Measurements from ENCODE around the gene B4GALNT3.

The B4GALNT3 gene

DNA sequence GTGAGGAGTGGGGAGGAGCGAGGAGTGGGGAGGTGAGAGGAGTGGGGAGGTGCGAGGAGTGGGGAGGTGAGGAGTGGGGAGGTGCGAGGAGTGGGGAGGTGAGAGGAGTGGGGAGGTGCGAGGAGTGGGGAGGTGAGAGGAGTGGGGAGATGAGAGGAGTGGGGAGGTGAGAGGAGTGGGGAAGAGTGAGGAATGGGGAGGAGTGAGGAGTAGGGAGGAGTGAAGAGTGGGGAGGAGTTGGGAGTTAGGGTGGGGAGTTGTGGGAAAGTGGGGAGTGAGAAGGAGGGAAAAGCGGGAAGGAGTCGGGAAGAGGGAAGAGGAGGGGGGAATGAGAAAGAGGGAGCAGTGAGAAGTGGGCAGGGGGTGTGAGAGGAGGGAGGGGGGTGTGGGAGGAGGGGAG lies 86.1 kb downstream of the B4GALNT3 start:
- Mint-ChIP-seq H3K9me3 (no peaks in the 10 kb centered on the region), H3K36me3 (ENCODE audit: low read depth) (no peaks in the 10 kb centered on the region), H3K4me1 (ENCODE audit: low read depth) (peaks cover 8% of the 10 kb centered on the region), H3K27me3 (peaks cover 18% of the 10 kb centered on the region), H3K27ac (no peak overlapping the region), H3K4me3 (no peak overlapping the region)
- no peak for DNase-seq

DNA sequence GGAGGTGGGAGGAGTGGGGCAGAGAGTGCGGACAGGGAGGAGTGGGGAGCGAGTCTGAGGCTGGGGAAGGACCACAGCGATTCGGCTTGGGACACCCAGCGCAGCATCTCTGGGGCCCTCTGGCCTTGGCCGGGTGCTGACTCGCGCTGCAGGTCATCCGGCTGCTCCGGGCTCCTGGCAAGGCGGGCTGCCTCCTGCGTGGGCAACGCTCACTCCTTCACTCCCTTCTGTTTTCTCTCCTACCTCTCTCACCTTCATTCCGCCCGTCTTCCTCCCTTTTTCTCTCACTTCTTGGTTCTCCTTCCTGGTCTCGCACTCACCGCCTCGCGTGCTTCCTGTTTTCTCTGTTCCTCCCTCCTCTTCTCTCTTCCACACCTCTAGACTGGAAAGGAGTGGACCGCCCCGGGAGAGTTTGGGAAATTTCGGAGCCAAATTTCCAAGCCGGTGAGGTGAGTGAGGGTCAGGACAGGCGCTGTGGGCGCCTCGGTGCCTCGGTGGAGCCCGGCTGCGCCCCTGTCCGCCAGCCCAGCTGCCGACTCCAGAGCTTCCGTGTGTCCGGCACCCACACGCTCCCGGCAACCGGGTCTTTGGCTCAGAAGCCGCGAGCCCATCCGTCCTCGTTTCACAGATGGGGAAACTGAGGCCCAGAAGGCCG lies 86.7 kb downstream of the B4GALNT3 start:
- no peaks in the 10 kb centered on the region for H3K36me3 Mint-ChIP-seq (ENCODE audit: low read depth)
- no peak overlapping the region for H3K4me3 Mint-ChIP-seq
- DNase-seq: no peak
- peaks cover 18% of the 10 kb centered on the region for H3K27me3 Mint-ChIP-seq
- H3K4me1 Mint-ChIP-seq (ENCODE audit: low read depth): peaks cover 9% of the 10 kb centered on the region
- H3K27ac Mint-ChIP-seq: no peak overlapping the region
- H3K9me3 Mint-ChIP-seq: no peaks in the 10 kb centered on the region

DNA sequence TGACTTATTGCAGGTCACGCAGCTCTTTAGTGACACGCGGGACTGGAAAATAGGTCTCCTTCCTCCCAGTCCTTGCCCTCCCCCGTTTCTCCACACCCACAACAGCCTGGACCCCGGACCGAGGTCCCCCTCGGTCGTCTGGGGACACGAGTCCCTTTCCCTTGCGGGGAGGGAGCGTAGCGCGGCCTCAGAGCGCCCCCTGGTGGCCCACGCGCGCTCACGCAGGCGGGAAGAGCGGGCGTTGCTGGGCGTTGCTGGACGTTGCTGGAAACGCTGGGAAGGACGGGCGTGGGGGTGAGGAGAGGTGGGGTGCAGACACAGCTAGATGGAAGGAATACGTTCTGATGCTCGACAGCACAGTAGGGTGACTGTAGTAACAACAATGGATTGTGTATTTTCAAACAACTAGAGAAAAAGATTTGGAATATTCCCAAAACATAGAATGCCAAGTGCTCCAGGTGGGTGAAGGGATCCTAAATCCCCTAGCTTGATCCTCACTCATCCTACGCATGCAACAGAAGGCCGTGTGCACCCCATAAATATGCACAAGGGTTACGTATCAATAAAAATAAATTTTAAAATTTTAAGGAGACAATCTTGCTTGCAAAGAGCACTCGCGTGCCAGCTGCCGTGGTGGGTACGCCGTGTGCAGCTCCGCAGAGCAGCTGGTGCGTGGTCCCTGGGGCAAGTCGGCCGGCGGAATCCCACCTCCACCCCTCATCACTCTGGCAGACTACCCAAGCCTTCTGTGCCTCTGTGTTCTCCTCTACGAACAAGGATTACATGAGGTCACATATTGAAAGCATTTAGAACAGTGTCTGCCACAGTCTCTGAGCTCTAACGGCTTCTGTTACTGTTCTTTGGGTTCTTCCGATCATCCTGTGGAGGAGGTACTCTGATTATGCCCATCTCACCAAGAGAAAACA lies 87.4 kb downstream of the B4GALNT3 start:
- Mint-ChIP-seq H3K27ac (no peak overlapping the region), H3K36me3 (ENCODE audit: low read depth) (no peaks in the 10 kb centered on the region), H3K9me3 (no peaks in the 10 kb centered on the region), H3K4me1 (ENCODE audit: low read depth) (peaks cover 17% of the 10 kb centered on the region), H3K27me3 (peaks cover 18% of the 10 kb centered on the region), H3K4me3 (no peak overlapping the region)
- peak; percentile 83 for DNase-seq

DNA sequence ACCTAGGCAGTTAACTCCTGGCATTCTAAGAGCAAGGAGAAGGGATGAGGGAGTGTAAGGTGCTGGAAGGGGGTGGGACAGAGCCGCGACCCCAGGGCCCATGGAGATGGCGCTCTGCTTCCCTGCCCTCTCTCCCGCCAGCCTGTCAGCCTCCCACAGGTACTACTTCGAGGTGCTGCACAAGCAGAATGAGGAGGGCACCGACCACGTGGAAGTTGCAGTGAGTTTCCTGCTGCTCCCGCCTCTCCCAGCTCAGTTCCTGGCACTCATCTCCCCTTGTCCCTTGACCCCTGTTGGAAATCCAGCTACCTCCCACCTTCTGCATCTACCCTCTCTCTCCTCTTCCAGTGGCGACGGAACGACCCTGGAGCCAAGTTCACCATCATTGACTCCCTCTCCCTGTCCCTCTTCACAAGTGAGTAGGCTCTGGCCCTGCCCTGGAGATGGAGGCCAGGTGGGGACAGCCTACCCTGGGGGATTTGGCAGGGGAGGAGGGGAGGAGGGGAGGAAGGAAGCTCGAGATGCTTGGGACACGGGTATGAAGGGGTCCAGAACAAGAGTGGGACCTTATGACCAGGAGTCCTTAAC lies 88.2 kb downstream of the B4GALNT3 start:
- Mint-ChIP-seq H3K27me3 (peaks cover 18% of the 10 kb centered on the region), H3K9me3 (no peaks in the 10 kb centered on the region), H3K4me3 (no peak overlapping the region), H3K36me3 (ENCODE audit: low read depth) (no peaks in the 10 kb centered on the region), H3K27ac (no peak overlapping the region), H3K4me1 (ENCODE audit: low read depth) (peaks cover 25% of the 10 kb centered on the region)
- DNase-seq: no peak

DNA sequence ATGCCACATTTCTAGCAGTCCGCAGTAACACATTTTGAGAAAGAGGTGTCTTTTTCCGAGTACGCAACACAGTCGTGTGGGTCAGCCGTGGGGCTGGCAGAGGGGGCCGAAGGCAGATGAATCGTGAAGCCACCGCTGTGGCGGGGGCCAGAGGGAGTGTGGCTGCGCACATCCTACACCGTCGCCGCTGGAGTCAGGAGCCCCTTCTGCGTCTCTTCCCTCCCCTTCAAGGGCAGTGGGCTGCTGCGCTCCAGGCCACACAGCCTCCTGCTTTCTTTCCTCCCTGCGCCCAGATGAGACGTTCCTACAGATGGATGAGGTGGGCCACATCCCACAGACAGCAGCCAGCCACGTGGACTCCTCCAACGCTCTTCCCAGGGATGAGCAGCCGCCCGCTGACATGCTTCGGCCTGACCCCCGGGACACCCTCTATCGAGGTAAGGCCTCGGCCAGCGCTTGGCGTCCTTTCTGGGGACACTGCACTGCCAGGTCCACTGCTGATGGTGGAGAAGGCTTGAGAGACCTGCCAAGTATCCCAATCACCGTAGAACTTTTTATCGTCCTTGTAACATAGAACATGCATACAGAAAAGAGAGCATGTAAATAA lies 89.8 kb downstream of the B4GALNT3 start:
- no peak for DNase-seq
- Mint-ChIP-seq H3K4me1 (ENCODE audit: low read depth) (peaks cover 37% of the 10 kb centered on the region), H3K36me3 (ENCODE audit: low read depth) (peaks cover 10% of the 10 kb centered on the region), H3K4me3 (no peak overlapping the region), H3K27ac (no peak overlapping the region), H3K9me3 (no peaks in the 10 kb centered on the region), H3K27me3 (peaks cover 14% of the 10 kb centered on the region)

DNA sequence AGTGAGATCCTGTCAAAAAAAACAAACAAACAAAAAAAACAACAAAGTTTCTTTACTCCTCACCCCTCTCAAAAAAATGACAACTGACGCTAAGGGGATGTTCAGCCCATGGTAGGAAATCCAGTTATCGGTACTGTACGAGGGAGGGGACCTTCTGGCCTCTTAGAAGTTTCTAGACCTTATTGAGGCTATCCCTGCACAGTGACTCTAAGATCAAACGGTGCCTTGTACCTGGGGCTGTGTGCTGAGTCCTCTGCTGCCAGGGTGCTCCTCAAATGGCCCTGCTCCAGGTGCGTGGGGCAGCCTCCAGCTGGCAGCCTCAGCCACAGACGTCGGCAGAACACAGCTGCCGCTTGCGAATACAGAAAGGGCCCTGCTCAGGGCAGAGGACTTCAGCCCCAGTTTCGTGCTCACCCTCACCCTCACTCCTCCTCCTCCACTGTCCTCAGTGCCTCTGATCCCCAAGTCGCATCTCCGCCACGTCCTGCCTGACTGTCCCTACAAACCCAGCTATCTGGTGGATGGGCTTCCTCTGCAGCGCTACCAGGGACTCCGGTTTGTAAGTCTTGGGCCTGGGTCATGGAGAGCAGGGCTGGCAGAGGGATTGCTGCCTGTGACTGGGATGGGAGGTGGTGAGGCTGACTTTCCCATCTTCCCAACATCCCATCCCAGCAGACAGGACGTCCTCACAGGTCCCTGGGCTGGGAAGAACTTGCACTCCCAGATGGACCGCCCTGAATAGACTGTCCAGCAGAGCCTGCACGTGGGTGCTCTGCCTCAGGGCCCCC lies 90.9 kb downstream of the B4GALNT3 start:
- no peaks in the 10 kb centered on the region for H3K9me3 Mint-ChIP-seq
- no peak overlapping the region for H3K4me3 Mint-ChIP-seq
- H3K27ac Mint-ChIP-seq: no peak overlapping the region
- no peak for DNase-seq
- H3K4me1 Mint-ChIP-seq (ENCODE audit: low read depth): peaks cover 42% of the 10 kb centered on the region
- H3K27me3 Mint-ChIP-seq: peaks cover 7% of the 10 kb centered on the region
- peaks cover 10% of the 10 kb centered on the region for H3K36me3 Mint-ChIP-seq (ENCODE audit: low read depth)

DNA sequence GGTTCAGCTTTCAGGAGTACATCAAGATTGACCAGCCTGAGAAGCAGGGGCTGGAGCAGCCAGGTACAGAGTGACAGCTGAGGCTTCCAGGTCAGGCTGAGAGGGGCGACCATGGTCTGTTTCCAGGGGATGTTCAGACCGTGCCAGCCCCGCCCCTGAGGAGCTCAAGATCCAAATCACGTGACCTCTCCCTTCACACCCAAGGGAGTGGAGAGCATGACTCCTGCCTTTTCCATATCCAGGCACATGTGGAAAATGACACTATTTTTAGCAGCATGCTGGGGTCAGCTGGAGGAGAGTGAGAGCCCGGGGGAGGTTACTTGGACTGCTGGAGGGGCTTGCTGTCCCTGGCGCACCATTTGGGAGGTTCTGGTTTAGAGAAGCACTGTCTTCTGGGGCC lies 92.7 kb downstream of the B4GALNT3 start:
- H3K4me3 Mint-ChIP-seq: peak overlapping the region; percentile 89

DNA sequence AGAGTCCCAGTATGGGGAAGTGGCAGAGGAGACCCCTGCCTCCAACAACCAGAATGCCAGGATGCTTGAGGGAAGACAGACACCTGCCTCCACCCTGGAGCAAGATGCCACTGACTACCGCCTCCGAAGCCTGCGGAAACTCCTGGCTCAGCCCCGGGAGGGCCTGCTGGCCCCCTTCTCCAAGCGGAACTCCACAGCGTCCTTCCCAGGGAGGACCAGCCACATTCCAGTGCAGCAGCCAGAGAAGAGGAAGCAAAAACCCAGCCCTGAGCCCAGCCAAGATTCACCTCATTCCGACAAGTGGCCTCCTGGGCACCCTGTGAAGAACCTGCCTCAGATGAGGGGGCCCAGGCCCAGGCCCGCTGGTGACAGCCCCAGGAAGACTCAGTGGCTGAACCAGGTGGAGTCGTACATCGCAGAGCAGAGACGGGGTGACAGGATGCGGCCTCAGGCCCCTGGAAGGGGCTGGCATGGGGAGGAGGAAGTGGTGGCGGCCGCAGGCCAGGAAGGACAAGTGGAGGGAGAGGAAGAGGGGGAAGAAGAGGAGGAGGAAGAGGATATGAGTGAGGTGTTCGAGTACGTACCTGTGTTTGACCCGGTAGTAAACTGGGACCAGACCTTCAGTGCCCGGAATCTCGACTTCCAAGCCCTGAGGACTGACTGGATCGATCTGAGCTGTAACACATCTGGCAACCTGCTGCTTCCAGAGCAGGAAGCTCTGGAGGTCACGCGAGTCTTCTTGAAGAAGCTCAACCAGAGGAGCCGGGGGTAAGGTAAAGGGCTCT lies 93.7 kb downstream of the B4GALNT3 start:
- H3K4me3 Mint-ChIP-seq: peak overlapping the region; percentile 89
- peaks cover 38% of the 10 kb centered on the region for H3K4me1 Mint-ChIP-seq (ENCODE audit: low read depth)
- H3K27me3 Mint-ChIP-seq: no peaks in the 10 kb centered on the region
- peaks cover 19% of the 10 kb centered on the region for H3K36me3 Mint-ChIP-seq (ENCODE audit: low read depth)
- H3K9me3 Mint-ChIP-seq: no peaks in the 10 kb centered on the region
- H3K27ac Mint-ChIP-seq: peak overlapping the region; percentile 93
- DNase-seq: peak; percentile 71

More for the DNA sequence above, 92.7 kb downstream of the B4GALNT3 start:
- no peak for DNase-seq
- peaks cover 12% of the 10 kb centered on the region for H3K36me3 Mint-ChIP-seq (ENCODE audit: low read depth)
- no peaks in the 10 kb centered on the region for H3K9me3 Mint-ChIP-seq
- no peak overlapping the region for H3K27ac Mint-ChIP-seq
- H3K27me3 Mint-ChIP-seq: no peaks in the 10 kb centered on the region
- H3K4me1 Mint-ChIP-seq (ENCODE audit: low read depth): peaks cover 38% of the 10 kb centered on the region

DNA sequence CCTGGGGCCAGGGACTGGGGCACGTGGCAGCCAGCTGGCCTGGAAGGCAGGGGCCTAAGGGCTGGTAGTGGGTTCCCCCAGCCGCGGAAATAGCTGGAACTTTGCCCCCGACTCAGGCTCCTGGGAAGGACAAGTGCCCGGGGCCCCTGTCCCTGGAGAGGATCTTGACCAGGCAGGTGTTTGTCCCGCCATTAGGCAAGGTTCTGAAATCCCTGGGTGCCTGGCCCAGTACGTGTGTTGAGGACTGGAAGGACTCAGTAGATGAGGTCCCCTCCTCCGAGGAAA lies 94.2 kb downstream of the B4GALNT3 start:
- Mint-ChIP-seq H3K4me3 (peak overlapping the region; percentile 89), H3K4me1 (ENCODE audit: low read depth) (peaks cover 37% of the 10 kb centered on the region)

DNA sequence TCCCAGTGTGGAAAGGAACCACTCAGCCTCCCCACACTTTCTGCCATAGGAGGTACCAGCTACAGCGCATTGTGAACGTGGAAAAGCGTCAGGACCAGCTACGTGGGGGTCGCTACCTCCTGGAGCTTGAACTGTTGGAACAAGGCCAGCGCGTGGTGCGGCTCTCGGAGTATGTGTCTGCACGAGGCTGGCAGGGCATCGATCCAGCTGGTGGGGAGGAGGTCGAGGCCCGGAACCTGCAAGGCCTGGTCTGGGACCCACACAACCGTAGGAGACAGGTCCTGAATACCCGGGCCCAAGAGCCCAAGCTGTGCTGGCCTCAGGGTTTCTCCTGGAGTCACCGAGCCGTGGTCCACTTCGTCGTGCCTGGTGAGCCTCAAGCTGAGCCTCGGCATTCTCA lies 96.8 kb downstream of the B4GALNT3 start:
- Mint-ChIP-seq H3K4me3 (no peak overlapping the region), H3K27ac (no peak overlapping the region), H3K9me3 (no peaks in the 10 kb centered on the region), H3K27me3 (no peaks in the 10 kb centered on the region), H3K36me3 (ENCODE audit: low read depth) (peaks cover 33% of the 10 kb centered on the region), H3K4me1 (ENCODE audit: low read depth) (peaks cover 44% of the 10 kb centered on the region)
- DNase-seq: no peak

More for the DNA sequence above, 94.2 kb downstream of the B4GALNT3 start:
- Mint-ChIP-seq H3K27ac (peak overlapping the region; percentile 93), H3K27me3 (no peaks in the 10 kb centered on the region), H3K36me3 (ENCODE audit: low read depth) (peaks cover 23% of the 10 kb centered on the region), H3K9me3 (no peaks in the 10 kb centered on the region)
- DNase-seq: no peak

DNA sequence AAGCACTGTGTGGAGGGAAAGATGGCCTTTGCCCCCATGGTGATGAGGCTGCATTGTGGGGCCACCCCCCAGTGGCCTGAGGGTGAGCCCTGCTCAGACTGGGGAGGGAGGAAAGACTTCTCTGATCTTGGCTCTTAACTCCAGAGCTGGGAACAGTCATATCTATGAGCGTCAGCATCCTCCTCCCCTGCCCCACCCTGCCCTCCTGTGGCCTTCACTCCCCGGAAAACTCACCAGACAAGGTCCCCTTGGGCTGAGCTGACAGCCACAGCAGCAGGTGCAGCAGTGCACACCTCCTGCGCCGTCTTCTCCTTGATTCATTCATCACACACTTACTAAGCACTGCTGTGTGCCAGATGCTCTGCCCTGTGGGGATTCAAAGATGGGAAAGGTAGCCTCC lies 98.8 kb downstream of the B4GALNT3 start:
- Mint-ChIP-seq H3K27ac (no peak overlapping the region), H3K4me1 (ENCODE audit: low read depth) (peaks cover 41% of the 10 kb centered on the region), H3K4me3 (no peak overlapping the region), H3K9me3 (no peaks in the 10 kb centered on the region), H3K36me3 (ENCODE audit: low read depth) (peaks cover 29% of the 10 kb centered on the region), H3K27me3 (no peaks in the 10 kb centered on the region)
- DNase-seq: no peak

DNA sequence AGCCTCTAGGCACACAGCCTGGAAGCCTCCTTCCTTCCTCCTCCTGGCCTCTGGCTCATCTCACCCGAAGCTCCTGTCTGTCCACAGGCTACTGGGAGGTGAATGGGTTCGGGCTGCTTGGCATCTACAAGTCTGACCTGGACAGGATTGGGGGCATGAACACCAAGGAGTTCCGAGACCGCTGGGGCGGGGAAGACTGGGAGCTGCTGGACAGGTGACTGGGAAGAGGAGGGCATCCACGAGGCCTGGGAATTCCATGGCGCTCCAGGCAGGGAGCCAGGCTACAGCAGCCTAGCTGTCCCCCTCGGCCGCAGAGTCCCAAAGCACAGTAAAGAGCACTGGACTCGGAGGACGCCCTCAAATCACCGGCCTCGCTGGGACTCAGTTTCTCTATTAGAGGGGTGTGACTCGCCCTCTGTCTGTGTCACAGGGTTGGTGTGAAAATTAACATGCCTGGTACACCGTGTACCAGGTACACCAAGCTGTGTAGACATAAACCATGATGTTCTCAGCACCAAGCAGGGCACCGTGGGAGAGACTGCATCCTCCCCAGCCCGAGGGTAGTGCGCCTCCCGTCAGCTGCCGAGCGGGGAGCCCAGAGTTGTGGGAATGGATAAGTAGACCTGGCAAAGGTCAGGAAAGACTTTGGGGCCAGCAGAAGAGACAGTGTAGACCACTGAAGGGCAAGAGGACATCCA lies 99.6 kb downstream of the B4GALNT3 start:
- DNase-seq: no peak
- H3K9me3 Mint-ChIP-seq: no peaks in the 10 kb centered on the region
- H3K36me3 Mint-ChIP-seq (ENCODE audit: low read depth): peaks cover 23% of the 10 kb centered on the region
- H3K27ac Mint-ChIP-seq: no peak overlapping the region
- H3K4me3 Mint-ChIP-seq: no peak overlapping the region
- peaks cover 42% of the 10 kb centered on the region for H3K4me1 Mint-ChIP-seq (ENCODE audit: low read depth)
- no peaks in the 10 kb centered on the region for H3K27me3 Mint-ChIP-seq

DNA sequence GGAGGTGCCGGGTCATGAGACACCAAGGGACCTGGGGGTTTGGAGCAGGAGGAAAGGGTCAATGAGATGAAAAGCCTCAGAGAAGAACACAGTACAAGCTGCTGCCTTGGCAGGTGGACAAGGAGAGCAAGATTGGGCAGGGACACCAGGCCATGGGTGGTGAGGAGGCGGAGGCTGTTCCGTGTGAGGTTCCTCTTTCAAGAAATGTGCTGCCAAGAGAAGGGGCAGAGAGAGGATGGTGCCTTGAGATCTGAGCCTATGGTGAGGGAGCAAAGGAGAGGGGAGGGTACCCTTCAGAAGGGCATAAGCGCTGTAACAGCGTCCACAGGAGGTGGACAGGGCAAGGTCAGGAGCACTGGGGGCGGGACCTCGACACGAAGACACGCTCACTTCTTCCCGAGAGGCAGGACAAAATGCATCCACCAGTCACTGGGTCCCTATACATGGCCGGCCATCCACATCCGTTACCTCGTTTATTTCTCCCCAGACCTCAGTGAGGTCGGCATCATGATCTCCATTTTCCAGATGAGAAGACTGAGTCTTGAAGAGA lies 100.2 kb downstream of the B4GALNT3 start:
- Mint-ChIP-seq H3K4me3 (no peak overlapping the region), H3K27me3 (no peaks in the 10 kb centered on the region), H3K9me3 (no peaks in the 10 kb centered on the region), H3K36me3 (ENCODE audit: low read depth) (peaks cover 23% of the 10 kb centered on the region), H3K27ac (no peak overlapping the region), H3K4me1 (ENCODE audit: low read depth) (peaks cover 49% of the 10 kb centered on the region)
- DNase-seq: no peak
